Adrenal gland (tissue), 5 donors: Measurements from ENCODE around the gene SIMC1.

Experiments used
- POLR2A ChIP-seq, 2 donors: fragments of 450-650 bp; IDR thresholded peaks; one replicate each; pipeline ENCODE4 v1.6.1; 2017; ENCODE audit warnings: antibody characterized with exemption in 2 of 2, mild to moderate bottlenecking in 2 of 2, moderate library complexity in 1 of 2
- TF ChIP-seq, protein P1 (sequence below), 6 experiments: fragments of 450-650 bp in 4 of 6; fragments of 200-600 bp in 2 of 6; sonication (generic) in 1 of 6; IDR thresholded peaks; 1 replicate in 5 of 6; 2 replicates in 1 of 6; pipeline versions ENCODE4 v1.5.1 to v1.8.0; 2016 to 2021; ENCODE audit warnings: antibody characterized with exemption in 6 of 6, mild to moderate bottlenecking in 2 of 6, moderate library complexity in 1 of 6
- donor health status: DM: no; HTN: no; CAD: no.

DNA sequence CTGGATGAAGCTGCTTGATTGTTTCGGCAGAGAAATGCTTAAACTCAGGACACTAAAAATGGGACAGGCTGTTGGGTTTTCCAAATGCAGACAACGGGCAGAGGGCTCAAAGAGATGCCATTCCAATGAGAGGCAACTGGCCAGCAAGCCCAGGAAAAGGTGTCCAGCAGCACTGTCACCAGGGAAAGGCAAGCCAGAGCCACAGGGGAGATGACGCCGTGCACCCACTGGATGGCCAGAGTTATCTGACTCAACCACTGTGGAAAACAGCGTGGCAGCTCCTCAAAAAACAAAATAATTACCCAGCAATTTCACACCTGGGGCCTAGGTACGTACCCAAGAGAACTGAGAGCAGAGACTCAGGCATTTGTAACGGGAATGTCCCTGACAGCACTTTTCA is 48.4 kb upstream of the SIMC1 start:
- TF ChIP-seq, protein P1, sequence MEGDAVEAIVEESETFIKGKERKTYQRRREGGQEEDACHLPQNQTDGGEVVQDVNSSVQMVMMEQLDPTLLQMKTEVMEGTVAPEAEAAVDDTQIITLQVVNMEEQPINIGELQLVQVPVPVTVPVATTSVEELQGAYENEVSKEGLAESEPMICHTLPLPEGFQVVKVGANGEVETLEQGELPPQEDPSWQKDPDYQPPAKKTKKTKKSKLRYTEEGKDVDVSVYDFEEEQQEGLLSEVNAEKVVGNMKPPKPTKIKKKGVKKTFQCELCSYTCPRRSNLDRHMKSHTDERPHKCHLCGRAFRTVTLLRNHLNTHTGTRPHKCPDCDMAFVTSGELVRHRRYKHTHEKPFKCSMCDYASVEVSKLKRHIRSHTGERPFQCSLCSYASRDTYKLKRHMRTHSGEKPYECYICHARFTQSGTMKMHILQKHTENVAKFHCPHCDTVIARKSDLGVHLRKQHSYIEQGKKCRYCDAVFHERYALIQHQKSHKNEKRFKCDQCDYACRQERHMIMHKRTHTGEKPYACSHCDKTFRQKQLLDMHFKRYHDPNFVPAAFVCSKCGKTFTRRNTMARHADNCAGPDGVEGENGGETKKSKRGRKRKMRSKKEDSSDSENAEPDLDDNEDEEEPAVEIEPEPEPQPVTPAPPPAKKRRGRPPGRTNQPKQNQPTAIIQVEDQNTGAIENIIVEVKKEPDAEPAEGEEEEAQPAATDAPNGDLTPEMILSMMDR (IDR thresholded peaks at IDR 0.05): no peak
- TF ChIP-seq POLR2A (IDR thresholded peaks at IDR 0.05): no peak
